ENCODE results near the gene PIK3AP1.
"Not testable (repeated sequence)": the region's sequence is repeated elsewhere in the genome, so short reads cannot be mapped to it uniquely, and the experiment has no call there.

Gene PIK3AP1

DNA sequence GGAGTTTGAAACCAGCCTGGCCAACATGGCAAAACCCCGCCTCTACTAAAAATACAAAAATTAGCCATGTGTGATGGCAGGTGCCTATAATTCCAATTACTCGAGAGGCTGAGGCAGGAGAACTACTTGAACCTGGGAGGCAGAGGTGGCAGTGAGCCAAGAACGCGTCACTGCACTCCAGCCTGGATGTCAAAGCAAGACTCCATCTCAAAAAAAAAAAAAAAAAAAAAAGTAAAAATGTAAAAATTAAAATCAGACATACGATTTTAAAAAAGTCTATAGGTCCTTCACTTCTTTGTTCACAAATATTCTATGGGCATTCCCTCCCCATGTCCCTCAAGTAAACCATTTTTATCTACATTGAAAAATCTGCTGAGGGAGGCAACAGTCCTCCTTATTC lies 171.7 kb downstream of the PIK3AP1 start:
- in situ Hi-C loops (cut with HindIII; ENCODE audit: low sequenced_read_pairs): no loop called here

DNA sequence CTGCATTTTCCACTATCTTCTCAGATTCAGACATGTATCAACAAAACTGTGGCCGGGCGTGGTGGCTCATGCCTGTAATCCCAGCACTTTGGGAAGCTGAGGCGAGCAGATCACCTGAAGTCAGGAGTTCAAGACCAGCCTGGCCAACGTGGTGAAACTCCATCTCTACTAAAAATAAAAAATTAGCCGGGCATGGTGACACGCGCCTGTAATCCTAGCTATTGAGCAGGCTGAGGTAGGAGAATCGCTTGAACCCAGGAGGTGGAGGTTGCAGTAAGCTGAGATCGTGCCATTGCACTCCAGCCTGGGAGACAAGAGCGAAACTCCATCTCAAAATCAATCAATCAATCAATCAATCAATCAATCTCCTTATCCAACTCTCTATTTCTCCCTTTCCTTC lies 174.8 kb downstream of the PIK3AP1 start:
- in situ Hi-C loops (cut with HindIII; ENCODE audit: low sequenced_read_pairs): not testable (repeated sequence)

Data from endothelial cell of hepatic sinusoid (primary cell).